GM21528 (cell line): Measurements from ENCODE around the gene OGDH.

ENCODE experiments used
- ATAC-seq: cut with Tn5 transposase; IDR thresholded peaks from one replicate; pipeline ENCODE4 v1.9.1; 2021; ENCODE audit warnings: mild to moderate bottlenecking, moderate library complexity; ENCODE audit not compliant: unreplicated experiment, low FRiP score

The OGDH gene

DNA sequence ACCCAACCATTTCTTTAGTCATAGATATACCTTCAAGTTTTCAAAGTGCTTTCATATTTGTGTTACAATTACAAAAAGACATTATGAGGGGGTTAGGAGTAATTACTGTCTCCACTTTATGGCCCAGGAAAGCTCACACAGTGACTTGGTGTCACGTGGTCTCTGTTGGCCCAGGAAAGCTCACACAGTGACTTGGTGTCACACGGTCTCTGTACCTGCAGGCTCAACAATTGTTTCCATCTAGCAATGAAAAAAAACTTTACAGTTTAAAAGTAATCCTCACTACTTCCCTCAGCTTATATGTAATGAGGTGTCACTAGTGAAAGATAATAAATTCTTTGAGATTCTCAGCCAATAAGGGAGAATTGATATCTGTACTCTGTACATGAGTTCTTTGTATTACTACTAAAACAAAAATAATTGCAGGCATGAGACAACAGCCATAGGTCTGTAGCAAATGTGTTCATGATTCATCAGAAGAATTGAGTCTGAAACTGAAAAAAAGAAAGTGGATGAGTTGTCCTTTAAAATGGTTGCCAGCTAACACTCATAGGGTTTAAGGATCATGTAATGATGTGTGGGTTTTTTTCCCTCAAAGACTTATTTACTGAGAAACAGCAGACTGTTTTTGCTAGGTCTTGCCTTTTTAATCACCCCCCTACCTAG, 10.9 kb downstream of the OGDH start:
- no peak for ATAC-seq

DNA sequence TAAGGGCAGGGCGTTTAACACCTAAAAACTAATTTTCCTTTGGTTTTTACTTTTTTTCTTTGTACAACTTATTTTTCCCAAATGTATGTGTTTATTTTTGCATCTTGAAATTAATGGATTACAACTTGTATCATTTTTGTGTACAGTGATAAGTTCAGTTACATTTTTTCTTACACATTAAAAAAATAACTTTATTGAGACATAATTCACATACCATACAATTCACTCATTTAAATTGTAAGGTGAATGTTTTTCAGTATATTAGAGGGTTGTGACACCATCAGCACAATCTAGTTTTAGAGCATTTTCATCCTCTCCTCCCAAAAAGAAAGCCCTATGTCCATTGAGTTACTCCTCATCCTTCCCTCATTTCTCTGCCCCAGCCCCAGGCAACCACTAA, 11.6 kb downstream of the OGDH start:
- ATAC-seq: no peak

DNA sequence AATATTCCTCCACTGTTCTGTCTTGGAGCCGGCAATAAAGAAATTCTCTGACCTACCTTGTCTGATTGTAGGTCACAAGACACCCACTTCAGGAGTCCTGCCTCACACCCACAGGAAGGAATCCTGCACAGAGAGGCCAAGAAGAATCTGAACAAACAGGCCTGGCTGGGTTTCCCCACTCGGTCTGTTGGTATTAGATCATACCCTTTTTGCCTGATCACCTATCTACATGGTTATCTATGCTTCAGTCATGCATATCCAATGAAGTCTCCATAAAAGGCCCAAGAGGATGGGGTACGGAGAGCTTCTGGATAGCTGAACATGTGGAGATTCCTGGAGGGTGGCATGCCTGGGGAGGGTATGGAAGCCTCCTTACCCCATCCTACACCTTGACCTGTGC, 12.3 kb downstream of the OGDH start:
- no peak for ATAC-seq

DNA sequence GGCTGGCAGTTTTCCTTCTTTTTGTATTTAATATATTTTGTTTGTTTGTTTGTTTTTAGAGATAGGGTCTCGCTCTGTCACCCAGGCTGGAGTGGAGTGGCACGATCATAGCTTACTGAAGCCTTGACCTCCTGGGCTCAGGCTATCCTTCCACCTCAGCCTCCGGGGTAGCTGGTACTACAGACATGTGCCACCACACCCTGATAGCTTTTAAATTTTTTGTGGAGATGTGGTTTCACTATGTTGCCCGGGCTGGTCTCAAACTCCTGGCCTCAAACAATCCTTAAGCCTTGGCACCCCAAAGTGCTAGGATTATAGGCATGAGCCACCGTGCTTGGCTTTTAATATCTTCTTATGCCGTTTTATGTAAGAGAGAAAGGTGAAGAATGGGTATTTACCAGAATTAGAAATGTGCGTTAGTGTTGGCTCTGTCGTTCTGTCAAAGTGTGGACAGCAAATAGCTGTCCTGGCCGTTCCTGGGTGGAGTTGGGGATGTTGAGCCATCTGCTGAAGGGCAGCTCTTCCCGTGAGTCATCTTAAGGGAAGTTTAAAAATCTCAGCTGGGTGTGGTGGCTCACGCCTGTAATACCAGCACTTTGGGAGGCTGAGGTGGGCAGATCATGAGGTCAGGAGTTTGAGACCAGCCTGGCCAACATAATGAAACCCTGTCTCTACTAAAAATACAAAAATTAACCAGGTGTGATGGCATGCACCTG, 14.8 kb downstream of the OGDH start:
- ATAC-seq: no peak

DNA sequence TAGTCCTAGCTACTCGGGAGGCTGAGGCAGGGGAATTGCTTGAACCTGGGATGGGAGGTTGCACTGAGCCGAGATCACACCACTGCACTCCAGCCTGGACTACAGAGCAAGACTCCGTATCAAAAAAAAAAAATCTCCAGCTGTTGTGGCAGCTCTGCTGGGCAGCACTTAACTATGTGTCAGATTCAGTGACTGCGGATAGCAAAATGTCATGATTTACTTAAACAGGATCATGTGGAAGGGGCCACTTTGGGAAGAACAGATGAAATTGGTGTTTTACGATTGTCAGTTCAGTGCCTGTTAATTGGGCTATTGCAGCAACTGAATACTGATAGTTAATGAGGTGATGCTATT, 15.3 kb downstream of the OGDH start:
- ATAC-seq: no peak

DNA sequence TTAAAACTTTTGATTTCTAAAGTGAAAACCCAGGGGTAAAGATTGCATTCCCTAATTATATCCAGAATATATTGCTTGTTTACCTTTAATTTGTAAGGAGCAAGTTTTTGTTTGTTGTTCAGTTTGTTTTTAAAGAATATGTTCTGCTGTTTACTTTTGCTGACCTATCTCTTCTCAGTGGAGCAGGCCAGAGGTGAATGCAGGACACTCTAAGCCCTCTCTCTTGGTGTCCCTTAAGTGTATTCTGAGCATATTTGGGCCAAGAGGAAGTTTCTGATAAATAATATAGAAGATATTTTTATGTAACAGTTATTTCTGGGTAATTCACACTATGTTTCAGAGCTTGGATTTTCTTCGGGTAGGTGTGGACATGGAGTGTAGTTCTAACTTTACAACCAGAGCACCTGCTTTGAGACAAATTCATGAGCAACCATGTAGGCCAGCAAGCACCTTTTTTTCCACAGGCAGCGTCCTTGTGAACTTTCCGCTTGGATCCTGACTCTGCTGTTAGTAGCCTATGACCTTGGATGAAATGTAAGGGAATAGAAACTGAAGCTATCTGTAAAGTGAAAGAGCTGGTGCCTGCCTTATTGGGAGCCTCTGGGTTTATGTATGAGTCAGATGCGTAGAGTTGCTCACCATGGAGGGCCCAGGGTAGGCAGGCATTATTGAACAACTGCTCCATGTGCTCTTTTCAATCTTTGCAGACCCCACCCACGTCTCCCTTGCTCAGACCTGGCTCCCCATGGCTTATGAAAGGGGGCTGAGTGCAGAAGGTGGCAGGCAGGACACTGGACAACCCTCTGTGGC, 16.1 kb downstream of the OGDH start:
- no peak for ATAC-seq

DNA sequence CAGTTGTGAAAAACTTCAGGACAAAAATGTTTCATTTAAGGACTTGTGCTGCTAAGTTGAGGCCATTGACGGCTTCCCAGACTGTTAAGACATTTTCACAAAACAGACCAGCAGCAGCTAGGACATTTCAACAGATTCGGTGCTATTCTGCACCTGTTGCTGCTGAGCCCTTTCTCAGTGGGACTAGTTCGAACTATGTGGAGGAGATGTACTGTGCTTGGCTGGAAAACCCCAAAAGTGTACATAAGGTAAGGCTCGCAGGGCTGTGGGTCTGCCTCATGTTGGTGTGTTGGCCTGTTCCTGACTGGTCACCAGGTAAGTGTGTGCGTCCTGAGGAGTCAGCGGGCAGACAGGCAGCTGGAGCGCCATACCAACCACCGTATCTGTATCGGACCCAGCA, 17.9 kb downstream of the OGDH start:
- ATAC-seq: no peak

DNA sequence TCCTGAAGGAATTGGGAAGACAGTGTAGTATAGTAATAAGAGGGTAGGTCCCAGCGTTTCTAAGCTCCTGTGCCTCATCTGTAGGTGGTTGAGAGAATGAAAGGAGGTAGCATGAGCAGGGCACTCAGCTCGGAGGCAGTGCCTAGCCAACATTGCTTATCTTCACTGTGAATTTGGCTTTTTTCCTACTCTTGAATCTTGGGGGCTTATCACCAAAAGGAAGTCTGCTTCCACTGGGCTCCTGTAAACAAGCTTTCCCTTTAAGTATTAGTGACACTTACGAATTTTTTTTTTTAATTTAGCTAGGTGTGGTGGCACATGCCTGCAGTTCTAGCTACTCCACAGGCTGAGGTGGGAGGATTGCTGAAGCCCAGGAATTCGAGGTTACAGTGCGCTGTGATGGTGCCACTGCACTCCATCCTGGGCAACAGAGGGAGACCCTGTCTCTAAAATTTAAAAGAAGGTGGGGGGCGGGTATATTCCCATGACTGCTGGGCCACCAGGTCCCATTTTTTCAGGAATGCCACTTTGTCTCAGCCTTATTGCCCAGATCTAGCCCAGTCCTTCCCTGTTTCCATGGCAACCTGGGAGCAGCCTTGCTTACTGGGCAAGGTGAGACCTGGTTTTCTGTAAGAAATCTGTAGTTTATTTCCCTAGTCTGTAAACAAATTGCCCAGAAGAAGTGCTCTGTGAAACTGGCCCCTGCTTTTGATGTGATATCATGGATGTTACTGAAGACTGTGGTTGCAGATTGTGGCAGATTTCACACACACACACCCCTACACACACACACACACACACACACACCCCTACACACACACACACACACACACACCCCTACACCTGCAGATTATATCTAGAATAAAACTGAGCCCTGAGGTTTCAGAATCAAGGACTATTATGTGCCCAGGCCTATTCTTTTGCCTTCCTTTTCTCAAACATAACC, 19.4 kb downstream of the OGDH start:
- ATAC-seq: no peak

DNA sequence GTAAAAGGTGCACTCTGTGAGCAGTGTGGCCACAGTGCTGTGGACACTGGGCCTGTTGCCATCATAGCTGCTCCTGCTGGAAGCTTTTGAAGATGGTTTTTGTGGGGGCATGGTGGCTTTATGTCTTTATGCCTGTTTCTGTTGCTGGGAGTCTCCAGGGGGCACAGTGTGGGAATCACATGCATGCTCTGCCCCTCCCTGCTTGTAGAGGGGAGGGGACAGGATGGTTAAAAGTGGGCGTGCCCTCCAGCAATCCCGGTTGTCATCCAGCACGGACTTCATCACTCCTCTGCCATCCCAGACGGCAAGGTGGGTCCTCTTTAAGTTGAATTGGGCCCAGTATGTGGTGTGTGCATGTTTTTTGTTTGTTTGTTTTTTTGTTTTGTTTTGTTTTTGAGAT, 20.2 kb downstream of the OGDH start:
- no peak for ATAC-seq

DNA sequence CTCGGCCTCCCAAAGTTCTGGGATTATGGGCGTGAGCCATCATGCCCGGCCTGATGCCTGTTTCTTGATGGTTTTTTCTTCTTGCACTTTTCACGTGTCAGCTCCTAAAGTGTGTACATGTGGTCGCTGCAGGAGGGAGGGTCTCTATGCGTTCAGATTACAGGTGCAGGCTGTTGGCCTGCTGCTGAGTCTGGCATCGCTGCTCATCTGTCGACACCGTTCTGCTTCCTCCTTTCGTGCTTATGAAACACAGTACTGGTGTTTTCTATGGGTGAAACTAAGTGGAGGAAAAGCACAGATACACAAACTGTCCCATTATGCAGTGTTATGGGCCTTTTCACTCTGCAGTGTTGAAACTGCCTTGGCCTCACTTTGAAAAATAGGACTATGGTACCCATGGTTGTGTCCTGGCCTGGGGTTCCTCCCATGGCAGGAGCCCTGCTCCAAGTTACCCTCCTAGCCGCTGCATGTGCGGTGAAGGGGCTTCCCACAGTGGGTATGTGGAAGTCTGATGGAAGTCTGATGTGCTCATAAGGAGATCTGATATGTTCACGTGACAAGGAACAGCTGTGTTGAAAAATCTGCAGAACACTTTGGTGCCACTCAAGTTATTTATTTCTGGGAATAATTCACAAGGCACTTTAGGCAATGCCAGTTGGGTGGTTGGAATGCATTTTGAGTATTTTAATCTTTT, 23.5 kb downstream of the OGDH start:
- ATAC-seq: peak; percentile 35

DNA sequence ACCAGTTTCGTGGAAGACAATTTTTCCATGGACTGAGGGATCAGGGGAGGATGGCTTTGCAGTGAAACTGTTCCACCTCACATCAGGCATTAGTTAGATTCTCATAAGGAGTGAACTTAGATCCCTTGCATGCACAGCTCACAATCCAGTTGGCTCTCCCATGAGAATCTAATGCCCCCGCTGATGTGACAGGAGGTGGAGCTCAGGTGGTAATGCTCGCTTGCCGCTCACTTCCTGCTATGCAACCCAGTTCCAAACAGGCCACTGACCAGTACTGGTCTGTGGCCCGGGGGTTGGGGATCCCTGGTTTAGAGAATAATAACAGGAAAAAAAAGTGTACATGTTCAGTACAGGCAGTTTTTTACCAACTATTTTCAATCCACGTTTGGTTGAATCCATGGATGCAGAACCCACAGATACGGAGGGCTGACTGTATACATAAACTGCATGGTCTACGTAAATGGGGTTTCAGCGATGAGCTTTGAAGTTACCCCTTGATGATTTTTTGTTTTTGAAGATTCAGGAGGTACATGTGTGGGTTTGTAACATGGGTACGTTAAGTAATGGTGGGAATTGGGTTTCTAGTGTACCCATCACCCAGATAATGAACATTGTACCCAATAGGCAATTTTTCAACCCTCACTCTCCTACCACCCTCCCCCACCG, 24.5 kb downstream of the OGDH start:
- ATAC-seq: no peak

DNA sequence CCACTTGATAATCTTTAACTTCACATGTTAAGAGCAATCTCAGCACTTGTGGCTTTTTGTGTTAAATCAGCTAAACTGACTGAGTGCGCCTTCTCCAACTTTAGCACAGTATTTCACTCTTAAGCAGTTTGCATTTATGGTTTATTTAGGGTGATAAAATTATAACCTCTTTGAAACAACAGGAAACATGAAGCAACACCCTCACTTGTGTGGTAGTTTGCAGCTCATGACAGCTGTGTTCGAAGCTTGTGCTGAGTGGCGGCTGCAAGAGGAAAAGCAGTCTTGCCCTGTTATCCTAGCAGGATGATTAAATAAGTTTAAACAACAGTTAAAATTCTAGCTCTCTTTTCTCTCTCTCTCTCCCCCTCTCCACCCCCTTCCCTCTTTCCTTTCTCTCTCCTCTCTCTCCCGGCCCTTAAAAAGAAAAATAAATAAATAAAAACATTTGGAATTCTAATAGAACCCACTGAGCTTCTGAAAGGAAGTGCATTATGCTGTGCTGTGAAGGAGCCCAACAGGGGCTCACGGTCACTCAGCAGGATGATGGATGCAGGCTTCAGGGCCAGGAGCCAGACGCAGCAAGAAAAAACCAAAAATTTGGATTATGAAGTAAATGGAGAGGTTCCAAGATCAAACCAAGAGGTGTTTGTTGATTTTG, 25.2 kb downstream of the OGDH start:
- no peak for ATAC-seq

DNA sequence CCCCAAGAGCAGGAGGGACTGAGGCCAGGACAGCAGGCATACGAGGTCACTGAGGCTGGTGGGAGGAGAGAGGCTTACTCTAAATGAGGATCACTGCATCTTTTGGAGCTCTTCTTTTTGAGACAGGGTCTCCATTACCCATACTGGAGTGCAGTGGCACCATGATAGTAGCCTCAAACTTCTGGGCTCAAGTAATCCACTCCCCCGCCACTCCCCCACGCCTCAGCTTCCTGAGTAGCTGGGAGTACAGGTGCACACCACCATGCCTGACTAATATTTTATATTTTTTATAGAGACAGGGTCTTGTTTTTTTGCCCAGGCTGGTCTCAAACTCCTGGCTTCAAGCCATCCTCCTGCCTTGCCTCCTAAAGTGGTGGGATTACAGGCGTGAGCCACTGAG, 25.8 kb downstream of the OGDH start:
- ATAC-seq: no peak

DNA sequence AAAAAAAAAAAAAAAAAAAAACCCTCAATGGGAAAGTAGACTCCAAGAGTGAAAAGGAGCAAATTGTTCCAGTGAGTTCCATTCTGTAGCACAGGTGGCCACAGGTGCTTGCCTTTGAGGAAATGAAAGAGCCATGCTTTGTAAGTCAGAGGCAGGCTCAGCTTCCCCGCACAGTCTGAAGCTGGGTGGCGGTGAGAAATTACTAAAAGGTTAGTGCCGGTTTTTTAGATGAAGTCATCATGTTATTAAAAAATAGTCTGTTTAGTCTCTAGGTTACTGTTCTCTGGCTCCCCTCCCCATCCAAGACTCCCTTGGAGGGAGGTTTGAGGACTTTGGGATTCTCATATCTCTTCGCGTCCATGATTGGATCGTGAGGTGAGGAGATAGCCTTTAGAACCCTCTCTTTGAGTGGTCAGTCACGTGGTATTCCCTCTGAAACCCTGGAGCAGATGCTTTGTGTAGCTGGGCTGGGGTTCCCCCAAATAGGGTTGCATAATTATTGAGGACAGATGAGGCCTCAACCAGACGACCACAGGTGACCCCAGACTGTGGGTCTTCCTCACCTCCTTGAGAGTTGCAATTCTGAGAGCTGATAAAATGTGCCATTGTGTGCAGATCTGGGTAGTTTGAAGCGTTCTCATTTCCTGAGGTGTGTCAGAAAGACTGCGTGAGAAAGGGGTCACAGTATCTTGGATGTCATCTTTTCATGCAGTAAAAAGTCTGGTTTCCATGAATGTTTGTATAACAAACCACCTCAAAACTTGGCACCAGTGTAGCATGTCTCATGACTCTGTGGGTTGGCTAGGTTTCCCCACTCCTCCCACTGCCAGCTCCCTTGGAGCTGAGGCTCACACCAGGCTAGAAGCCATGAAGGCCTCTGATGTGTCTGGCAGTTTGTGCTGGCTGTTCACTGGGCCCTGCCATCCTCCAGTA, 27.1 kb downstream of the OGDH start:
- ATAC-seq: peak; percentile 60

DNA sequence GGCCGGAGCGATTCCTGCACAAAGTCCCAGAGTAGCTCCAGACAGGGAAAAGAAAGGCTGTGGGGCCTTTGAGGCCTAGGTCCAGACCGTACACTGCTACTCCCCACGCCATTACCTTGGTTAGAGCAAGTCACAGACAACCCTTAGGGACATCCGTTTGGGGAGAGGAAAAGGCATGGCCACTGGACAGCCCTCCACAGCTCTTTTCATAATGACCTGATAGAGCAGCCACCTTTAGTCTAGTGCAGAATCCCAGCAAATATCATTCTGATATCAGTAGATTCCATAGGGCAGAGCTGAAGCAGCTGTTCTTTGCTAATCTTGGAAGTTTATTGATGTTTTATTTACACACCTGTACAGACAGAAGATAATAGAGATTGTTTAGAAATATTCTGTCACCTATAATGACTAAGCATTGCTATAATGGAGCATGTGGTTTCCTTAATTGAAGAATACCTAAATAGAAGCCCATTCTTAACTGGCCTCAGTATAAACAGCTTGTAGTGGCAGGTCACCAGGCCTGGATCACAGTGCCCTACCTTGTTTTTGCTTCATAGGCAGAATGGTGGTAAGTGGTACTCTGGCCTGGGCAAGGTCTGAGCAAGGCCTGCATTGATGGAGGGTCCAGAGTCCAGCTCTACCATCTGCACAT, 27.9 kb downstream of the OGDH start:
- ATAC-seq: no peak

DNA sequence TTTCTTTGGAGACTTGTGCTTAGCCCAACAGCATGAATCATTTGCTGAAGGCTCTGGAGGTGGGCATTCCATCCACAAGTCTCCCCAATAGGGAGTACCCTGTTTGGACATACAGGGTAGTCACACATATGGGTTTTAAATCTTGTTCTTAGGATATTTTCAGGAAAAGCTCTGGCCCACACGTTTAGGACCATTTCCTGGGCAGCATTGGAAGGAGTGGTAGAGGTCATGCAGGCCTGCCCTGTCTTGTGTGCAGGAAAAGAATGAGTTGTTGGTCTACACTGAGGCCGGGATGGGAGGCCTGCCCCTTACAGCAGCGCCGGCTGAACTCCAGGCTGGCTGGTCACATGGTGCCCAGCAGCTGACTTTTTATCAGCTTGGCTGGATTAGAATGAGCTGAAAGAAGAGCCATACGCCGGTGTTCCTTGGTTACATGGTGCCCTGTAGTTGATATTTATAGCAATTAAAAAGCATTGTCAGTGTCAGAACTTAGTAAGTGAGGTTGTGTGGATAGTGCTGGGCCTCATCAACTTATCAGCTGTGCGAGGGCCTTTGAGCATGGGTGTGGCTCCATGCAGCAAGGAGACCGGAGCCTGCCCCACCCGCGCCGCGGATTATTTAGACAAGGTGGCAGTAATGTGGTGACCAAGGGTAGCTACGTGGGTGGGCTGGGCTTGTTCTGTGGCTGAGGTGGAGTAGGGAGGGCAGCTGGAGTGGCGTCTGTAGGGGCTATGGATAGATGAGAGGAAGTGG, 28.6 kb downstream of the OGDH start:
- no peak for ATAC-seq
